Activated T-cell treated with anti-CD3 and anti-CD28 coated beads, Interleukin-2, amount 50 U/mL, for 48 hours (primary cell): ENCODE measurements around the gene AK1.
A peak's percentile ranks its signal among the peaks of the same experiment; 100 is the strongest.

ENCODE experiments used
- DNase-seq, 2 experiments: peaks; one replicate each; pipeline ENCODE4 v3.0.0-alpha.2; 2020

Gene AK1

DNA sequence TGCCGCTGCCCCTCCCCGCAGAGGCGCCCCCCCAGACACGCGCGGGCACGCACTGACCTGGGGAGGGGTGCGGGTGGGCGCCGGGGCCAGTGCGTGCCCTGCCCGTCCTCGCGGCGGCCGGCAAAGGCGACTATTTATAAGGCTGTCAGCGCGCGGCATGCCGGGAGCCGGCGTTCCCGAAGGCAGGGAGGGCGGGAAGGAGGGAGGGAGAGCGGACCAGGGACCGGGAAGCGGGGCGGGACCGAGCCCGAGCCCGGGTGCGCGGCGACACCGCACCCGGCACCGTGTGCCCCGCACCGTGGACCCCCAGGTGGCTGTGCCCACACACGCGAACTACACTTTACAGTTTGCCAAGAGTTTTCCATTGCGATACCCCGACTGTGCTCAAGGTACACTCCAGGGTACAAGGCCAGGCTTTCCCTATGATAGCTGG is at the start of gene AK1:
Gene AK1, minus strand, starts transcription at position 110 of the 433 bp plus-strand sequence. CDS start 3,058 bp downstream, outside the sequence.
- DNase-seq: no peak

DNA sequence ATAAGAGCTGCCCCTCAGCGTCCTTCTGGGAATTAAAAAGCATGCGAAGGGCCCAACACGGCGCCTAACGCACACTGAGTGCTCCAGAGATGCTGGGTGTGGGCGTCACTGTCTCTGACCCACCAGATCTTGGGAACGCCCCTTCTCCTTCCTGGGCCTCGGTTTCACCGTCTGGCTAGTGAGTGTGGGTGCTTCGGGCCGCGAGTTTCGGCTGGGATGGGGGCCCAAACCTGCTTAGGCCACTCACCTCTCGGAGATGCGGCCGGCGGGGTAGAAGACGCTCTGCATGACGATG is 49.4 kb upstream of the AK1 start:
- DNase-seq: no peak

DNA sequence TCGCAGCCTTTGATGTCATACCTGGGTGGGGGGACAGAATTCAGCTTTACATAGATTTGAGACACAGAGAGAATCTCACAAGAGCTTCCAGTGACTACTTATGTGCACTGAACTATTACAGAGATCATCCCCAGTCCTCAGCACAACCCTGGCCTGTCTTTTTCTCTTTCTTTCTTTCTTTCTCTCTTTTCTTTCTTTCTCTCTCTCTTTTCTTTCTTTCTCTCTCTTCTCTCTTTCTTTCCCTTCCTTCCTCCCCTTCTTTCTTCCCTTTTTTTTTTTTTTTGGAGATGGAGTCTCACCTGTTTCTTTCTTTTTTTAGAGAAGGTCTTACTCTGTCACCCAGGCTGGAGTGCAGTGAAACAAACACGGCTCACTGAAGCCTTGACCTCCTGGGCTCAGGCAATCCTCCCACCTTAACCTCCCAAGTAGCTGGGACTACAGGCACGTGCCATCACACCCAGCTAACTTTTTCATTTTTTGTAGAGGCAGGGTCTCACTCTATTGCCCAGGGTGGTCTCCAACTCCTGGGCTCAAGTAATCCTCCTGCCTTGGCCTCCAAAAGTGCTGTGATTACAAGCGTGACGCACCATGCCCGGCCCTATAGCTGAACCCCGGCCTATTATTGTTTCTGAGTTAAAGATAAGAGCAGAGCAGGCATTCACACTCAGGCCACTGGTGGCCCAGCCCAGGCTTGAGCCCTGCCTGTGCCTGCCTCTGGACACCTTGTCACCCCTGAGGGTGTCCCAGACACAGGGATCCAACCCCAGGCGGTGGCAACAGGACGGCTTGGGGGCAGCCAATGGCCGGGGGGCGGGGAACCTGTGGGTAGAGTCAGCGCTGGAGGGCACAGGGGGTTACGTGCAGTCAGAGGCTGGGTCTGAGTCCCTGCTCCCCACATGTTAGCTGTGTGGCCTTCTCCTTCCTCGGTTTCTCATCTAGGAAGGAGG is 48.8 kb upstream of the AK1 start:
- no peak for DNase-seq

GRCh38 chr9:127924736-127925444 is 47.4 kb upstream of the AK1 start:
- DNase-seq: no peak

GRCh38 chr9:127923771-127924170 is 46.3 kb upstream of the AK1 start:
- DNase-seq: no peak

DNA sequence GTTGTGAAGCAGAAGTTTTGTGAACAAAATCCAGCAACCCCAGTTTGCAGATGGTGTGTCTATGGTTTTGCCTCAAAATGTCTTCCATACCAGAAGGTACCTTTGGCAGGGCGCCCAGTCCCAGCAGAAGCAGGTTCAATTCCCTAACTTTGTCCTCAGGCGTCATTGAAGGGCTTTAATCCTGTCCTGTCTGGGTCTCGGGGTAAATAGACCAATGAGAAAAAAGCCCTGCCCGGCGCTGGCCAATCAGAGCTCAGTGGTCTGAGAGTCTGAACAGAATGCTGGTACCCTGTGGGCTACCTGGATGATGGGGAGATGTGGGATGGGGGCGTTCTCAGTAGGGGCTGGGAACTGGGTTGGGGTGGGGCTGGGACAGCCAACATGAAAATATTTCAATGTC is 45.6 kb upstream of the AK1 start:
- DNase-seq: no peak

GRCh38 chr9:127921557-127922120 is 44.2 kb upstream of the AK1 start:
- peak; percentile 89 to 90 for DNase-seq

DNA sequence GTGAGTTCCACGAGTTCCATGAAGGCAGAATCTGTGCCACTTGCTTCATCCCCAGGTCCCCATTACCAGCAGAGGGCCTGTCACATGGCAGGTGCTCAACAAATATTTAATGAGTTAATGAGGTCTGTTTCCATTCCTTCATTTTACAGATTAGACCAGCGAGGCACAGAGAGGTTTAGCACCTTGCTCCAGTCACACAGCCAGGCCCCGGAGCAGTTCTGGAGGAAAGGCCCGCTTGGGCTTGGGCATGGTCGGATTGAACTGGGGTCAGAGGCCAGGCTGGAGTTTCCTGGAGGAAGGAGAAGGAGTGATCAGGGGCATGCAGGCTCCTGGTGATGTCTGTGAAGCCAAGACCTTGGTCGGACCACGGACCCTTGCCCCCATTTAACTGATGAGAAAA is 43.3 kb upstream of the AK1 start:
- DNase-seq: no peak

DNA sequence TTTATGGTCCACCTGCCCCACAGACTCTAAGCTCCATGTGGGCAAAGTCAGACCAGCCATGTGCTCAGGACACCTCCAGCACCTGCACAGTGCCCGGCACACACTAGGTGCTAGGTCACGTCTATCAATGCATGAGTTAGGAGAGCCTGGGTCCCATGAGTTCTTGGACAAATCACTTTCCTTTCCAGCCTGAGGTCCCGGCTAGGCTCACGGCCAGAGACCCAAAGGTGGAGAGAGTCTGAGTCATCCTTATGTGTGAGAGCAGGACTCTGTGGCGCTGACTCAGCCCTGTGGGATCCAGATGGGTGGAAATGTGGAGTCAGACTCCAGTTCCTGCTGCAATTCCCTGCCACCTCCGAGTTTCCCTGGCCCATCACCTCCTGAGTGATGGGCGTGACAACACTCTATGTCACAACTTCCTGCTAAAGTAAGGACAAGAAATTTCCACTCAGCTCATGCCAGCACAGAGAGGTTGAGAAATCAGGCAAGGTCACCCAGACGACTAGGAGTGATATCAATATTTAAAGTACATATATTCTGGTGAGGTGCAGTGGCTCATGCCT is 41.9 kb upstream of the AK1 start:
- DNase-seq: peak; percentile 53 to 66

DNA sequence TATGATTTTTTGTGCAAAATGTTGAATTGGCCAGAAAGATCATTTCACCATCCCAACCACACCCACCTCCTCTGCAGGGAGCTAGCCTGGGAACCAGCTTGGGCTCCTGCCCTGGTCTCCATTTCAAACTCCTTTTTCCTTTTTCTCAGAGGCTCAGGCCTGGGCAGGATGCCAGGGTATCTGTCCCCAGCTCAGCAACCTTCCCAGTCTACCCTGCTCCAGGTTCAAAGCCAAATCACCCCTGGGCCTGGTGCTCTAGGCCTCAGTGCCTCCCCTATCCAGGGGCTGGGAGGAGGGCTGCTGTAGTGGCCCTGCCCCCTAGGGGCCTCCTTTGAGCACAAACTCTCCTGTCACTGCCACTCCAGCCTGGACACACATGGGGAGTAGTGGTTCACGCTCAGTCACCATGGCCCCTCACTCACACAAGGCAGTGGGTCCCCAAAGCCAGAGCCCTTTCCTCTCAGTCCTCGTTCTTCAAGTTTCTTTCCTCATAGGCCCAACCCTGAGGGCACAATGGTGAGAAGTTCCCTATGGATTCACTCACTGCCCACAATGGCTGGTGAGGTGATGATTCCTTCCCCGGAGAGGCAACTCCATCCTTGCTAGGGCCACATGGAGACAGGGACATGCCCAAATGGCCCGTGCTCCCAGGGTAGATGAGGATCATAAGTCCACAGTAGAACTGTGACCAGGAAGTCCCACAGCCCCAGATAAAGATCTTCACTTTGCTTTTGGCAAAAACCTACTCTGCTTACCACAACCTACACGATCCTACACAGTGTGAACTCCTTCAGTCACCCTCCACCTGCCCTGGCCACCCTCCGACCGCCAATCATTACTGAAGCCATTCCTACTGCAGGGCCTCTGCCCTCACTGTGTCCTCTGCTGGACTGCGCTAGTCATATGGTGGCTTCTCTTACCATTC is 41.0 kb upstream of the AK1 start:
- no peak for DNase-seq

GRCh38 chr9:127917603-127918002 is 40.1 kb upstream of the AK1 start:
- no peak for DNase-seq

- DNase-seq: peak; percentile 97 to 98
Measured at GRCh38 chr9:127916720-127917581, 39.5 kb upstream of the AK1 start, which contains the start of gene ST6GALNAC4. Gene ST6GALNAC4 (minus strand): TSS chr9:127917041. CDS start chr9:127916419, 622 bp downstream.

DNA sequence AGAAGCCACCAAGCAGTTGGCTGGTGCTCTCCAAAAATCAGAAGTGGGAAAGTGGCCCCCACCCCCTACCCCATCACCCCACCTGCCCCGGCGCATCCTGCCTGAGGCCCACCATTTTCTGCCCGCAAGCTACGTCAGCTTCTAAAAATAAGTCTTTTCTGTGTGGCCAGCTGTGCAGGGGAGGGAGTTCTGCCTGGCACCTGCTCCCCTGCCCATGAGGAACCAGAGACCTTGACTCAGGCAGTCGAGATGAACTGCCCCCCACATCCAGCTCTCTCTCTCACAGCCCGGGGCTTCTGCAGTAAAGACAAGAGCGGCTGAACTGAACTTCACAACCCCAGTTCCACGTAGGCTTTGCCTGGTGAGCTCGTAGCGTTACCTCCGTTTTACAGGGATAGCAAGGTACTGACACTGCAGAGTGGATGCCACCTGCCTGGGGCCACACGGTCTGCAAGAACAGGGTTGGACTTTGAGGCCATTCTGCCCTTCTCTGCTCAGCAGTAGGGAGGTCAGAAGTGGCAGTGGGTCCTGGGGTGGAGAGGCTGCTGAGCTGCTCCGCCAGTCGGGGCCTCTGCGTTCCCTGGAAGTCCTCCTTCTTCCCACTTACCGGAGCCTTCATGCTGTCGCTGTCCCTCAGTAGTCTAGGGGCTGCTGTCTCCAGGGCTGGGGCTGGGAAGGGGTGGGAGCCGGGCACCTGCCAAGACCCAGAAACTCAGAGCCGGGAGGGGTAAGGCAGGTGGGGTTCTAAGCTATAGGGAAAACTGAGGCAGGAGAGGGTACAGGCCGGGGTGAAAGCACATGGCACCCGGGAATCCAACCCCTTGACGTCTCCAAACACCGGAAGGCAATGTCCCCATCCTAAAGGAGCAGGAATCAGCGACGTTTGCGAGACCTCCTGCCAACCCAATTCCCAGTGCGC is 38.6 kb upstream of the AK1 start:
- peak in 1 of 2 experiments; percentile 59 for DNase-seq

GRCh38 chr9:127915325-127915752 is 37.9 kb upstream of the AK1 start:
- DNase-seq: peak in 1 of 2 experiments; percentile 54

DNA sequence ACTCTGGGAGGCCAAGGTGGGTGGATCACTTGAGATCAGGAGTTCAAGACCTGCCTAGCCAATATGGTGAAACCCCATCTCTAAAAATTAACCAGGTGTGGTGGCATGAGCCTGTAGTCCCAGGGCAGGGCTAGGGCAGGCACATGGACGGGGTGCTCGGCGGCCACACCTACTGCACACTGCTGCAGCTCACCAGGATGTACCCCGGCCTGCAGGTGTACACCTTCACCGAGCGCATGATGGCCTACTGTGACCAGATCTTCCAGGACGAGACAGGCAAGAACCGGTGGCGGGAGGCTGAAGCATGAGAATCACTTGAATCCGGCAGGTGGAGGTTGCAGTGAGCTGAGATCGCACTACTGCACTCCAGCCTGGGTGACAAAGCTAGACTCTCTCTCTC is 36.2 kb upstream of the AK1 start:
- no peak for DNase-seq

DNA sequence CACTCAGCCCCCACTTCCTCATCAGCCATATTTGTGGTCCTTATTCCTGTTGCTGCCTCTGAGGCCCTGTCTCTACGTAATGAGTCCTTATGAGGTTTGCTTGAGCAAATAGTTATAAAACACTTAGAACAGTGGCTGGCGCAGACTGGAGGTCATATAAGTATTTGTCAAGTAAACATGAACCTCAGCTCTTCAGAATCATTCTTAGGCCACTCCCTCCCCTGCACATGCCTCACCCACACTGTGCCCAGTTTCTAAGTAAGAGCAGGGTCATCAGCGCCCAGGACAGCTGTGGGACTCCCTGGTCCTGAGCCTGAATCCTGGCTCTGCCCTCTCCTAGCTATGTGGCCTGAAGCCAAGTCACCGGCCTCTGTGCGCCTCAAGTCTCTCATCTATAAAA is 35.4 kb upstream of the AK1 start:
- no peak for DNase-seq

DNA sequence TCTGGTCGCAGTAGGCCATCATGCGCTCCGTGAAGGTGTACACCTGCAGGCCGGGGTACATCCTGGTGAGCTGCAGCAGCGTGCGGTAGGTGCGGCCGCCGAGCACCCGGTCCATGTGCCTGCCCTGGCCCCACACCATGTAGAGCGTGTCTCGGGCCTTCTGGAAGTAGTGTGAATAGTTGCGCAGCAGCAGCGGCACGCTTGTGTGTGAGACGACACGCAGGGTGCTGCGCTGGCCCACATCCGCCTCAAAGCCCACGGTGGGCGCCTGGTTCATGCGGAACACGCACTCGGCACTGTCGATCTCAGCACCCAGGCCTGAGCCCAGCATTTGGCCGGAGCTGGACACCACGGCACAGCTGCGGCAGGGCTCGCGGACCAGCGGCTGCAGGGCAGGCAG is 34.8 kb upstream of the AK1 start:
- DNase-seq: no peak

DNA sequence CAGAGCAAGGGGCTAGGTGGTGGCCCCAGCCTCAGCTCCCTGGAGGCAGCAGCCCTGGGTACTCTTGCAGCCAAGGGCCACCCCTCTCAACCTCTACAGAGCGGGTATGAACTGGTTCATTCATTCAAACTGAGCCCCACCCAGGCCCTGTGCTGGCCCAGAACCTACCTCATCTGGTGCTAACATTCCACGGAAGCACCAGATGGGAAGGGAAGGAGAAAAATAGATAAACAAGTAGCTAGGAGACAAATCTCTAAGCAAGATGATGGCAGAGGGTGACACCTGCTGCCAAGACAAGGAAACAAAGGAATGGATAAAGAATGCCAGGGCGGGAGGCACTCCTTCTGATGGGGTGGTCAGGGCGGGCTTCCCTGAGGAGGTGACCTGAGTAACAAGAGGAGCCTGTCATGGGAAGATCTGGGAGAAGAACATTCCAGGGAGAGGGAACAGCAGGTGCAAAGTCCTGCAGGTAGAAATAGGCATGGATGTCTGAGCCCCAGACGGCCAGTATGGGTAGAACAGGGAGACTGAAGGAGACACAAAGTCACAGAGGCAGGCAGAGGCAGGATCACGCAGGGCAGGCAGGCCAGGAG is 33.2 kb upstream of the AK1 start:
- no peak for DNase-seq

DNA sequence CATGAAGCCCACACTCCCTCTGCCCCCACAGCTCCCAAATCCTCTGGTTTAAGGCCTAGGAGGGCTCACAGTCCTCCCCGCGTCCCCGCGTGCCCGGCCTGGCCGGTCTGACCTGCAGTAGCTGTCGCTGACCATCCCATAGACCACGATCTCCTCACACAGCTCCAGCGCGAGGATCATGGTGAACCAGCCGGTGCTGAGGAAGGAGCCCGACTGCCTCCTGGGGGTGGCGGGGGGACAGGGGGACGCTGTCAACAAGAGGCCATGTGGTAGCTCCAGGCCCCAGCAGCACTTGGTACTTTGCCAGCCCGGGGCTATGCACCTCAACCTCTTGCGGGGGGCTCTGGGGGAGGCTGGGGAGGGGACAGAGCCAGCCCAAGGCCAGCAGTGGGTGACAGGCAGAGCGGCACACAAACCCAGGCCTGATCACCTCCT is 32.4 kb upstream of the AK1 start:
- no peak for DNase-seq

DNA sequence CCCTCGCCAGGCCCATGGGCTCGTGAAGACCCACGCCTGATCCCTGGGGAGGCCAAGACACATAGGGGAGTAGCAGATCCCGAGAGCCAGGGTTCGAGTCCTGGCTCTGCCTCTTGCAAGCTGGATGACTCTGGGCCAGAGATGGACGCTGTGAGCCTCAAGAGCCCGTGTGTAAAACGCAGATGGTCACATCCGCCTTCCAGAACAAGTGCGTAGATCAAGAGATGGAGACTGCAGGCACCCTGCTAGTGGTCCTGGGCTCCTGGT is 31.1 kb upstream of the AK1 start:
- DNase-seq: no peak
